Right lobe of liver (tissue), 6 donors: ENCODE measurements around the gene ANKRD13D. TPM values are rescaled to one million over a fixed set of nuclear protein-coding genes. Genes with fewer than 3 reads are reported as not detected.

Source experiments
- ATAC-seq, 4 donors: fragments of 200-7000 bp; cut with Tn5 transposase; one replicate each; pipeline ENCODE4 v1.9.1; 2020; ENCODE audit warnings: mild to moderate bottlenecking in 4 of 4, moderate library complexity in 4 of 4
- DNase-seq, 3 donors: peaks; one replicate each; pipeline ENCODE4 v3.0.0-alpha.2; 2020
- H3K27ac ChIP-seq, 3 donors: fragments of 200-600 bp; one replicate each; pipeline ENCODE4 v1.8.0; 2022
- H3K27me3 ChIP-seq, 2 donors: fragments of 200-600 bp; one replicate each; pipeline ENCODE4 v1.8.0; 2022
- H3K36me3 ChIP-seq, 4 donors: fragments of 200-600 bp; sonication (generic) in 1 of 4; one replicate each; pipeline versions ENCODE4 v1.5.1 to v1.8.0; 2017 to 2022; ENCODE audit warnings: control low read depth in 1 of 4
- H3K4me1 ChIP-seq, 4 donors: fragments of 200-600 bp; sonication (generic) in 1 of 4; one replicate each; pipeline versions ENCODE4 v1.5.1 to v1.8.0; 2017 to 2022; ENCODE audit warnings: control low read depth in 1 of 4
- H3K4me3 ChIP-seq, 3 donors: fragments of 200-600 bp; one replicate each; pipeline ENCODE4 v1.8.0; 2022
- H3K9me3 ChIP-seq, 4 donors: fragments of 200-600 bp; sonication (generic) in 1 of 4; one replicate each; pipeline versions ENCODE4 v1.5.1 to v1.8.0; 2017 to 2022; ENCODE audit warnings: control low read depth in 1 of 4
- POLR2A ChIP-seq: fragments of 450-650 bp; IDR thresholded peaks from one replicate; pipeline ENCODE4 v1.6.1; 2017; ENCODE audit warnings: antibody characterized with exemption, mild to moderate bottlenecking
- WGBS: methylation state at CpG from one replicate; pipeline ENCODE4 v1.1.6; 2018; ENCODE audit warnings: low coverage, low lambda C conversion rate; ENCODE audit not compliant: insufficient coverage; ENCODE audit errors: missing lambda C conversion rate; 5-methylcytosine and 5-hydroxymethylcytosine counted together
- intact Hi-C, 2 donors: fragments of 100-400 bp; cut with DNase I; formaldehyde crosslinking; loops; one replicate each; pipeline versions ENCODE4 v1.11.2 to v1.14.1; 2022
- total RNA-seq, 6 experiments: library from RNA; depleted of rRNA in 2 of 6; stranded (reverse); fragments of >200 nt in 2 of 6; fragmentation: NEBNext Ultra II Directional in 3 of 6; extraction: Animal tissue kit (Norgen Biotek cat#: 25700) in 3 of 6; gene quantifications; one replicate each; pipeline versions ENCODE4 v1.1.0 to v1.2.4, GENCODE V29; 2016 to 2023
- TF ChIP-seq, protein P1 (sequence below), 4 donors: fragments of 200-600 bp in 3 of 4; fragments of 450-650 bp in 1 of 4; IDR thresholded peaks; one replicate each; pipeline versions ENCODE4 v1.5.1 to v1.8.0; 2016 to 2022; ENCODE audit warnings: antibody characterized with exemption in 4 of 4, mild to moderate bottlenecking in 2 of 4
- donor health status: DM: no; HTN: yes; CAD: no.
- donor health status: DM: no; HTN: no; CAD: no.
- donor health status: DM: no; HTN: no; CAD: no.
- donor health status: DM: no; HTN: yes; CAD: no.
- donor health status: DM: no; HTN: yes; CAD: no.

The ANKRD13D gene
- total RNA-seq, 6 experiments from 2014 or later = 7.7 to 14.1 (median 10.4) TPM

DNA sequence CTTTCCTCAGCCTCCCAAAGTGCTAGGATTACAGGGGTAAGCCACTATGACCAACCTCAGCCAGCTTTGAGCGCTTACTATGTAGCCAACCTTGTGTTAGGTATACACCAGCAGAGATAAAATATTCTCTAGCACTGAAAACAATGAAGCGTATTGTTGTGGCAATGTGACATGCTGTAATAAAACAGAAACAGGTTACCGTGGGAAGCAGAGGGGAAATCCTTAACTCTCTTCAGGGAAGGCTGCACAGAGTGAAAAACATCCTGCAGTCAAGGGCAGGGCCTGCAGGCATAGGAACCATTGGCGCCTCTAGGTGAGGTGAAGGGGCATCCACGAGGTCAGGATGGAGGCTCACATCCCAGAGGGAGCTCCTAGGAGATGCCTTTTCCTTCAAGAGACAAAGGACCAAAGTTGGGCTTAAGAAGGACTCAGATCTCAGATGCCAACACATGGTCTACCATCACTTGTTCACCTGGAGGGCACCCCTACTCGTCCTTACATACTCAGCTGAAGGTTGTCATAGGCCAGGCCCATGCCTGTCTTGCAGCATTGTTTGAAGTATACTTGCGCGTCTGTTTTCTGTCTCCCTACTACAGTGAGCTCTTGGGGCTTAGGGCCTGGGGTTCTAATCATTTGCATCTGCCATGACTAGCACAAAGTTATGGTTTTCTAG is 56.3 kb downstream of the ANKRD13D start:
- no peaks in the 10 kb centered on the region for H3K27me3 ChIP-seq
- DNase-seq = no peak
- no peak for TF ChIP-seq POLR2A
- TF ChIP-seq, protein P1, sequence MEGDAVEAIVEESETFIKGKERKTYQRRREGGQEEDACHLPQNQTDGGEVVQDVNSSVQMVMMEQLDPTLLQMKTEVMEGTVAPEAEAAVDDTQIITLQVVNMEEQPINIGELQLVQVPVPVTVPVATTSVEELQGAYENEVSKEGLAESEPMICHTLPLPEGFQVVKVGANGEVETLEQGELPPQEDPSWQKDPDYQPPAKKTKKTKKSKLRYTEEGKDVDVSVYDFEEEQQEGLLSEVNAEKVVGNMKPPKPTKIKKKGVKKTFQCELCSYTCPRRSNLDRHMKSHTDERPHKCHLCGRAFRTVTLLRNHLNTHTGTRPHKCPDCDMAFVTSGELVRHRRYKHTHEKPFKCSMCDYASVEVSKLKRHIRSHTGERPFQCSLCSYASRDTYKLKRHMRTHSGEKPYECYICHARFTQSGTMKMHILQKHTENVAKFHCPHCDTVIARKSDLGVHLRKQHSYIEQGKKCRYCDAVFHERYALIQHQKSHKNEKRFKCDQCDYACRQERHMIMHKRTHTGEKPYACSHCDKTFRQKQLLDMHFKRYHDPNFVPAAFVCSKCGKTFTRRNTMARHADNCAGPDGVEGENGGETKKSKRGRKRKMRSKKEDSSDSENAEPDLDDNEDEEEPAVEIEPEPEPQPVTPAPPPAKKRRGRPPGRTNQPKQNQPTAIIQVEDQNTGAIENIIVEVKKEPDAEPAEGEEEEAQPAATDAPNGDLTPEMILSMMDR (IDR thresholded peaks at IDR 0.05) = no peak
- H3K9me3 ChIP-seq = no peaks in the 10 kb centered on the region
- ATAC-seq = peak in 2 of 4 donors; percentile 7 to 16
- no peak overlapping the region for H3K4me3 ChIP-seq
- H3K27ac ChIP-seq = no peak overlapping the region
- intact Hi-C loops = loop anchor here in 1 of 2 donors (5.0 kb wide), 1 partner anchor 37 kb away; no protein-coding TSS in a partner anchor
- no peaks in the 10 kb centered on the region for H3K36me3 ChIP-seq
- H3K4me1 ChIP-seq = no peaks in the 10 kb centered on the region
- WGBS = 79% methylated on average over 3 of the region's 8 CpGs

DNA sequence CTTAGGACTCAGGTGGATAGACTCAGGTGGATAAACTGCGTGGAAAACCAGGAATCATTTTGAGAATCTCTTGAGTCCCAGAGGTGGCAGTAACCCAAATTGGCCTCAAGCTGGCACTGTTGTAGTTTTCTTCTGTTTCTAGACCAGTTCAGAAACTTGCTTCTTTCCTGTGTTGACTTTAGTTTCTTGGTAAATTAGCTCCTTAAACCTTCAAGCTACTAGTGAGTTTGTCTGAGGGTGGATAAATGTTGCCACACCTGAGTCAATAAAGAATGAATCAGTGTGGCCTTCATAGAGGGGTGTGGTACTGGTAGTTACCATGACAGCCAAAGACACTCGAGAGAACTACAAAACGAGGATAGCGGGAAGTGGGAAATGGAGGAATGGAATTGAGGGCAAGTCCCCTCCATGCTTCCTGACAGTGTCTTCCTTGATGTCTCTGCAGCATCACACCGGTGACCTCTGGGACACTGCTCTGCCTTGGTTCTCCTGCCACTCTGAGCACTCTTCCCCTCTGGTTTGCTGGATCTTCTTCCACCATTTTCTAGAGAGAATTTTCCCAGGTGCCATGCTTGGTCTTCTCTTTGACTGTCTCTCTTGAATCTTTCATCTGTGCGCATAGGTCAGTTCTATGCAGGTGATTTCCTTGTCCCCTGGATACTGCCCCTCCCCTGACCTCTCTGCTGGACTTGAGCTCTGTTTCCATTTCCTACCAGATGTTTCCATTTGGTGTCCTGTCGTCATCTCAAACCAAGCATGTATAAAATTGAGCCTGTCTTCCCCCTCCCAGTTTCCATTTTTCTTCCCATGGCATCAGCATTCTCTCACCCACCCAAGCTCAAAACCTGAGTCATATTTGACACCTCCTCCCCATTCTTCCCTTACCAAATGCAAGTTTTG is 57.1 kb downstream of the ANKRD13D start:
- 42% methylated on average over 5 of the region's 7 CpGs for WGBS

DNA sequence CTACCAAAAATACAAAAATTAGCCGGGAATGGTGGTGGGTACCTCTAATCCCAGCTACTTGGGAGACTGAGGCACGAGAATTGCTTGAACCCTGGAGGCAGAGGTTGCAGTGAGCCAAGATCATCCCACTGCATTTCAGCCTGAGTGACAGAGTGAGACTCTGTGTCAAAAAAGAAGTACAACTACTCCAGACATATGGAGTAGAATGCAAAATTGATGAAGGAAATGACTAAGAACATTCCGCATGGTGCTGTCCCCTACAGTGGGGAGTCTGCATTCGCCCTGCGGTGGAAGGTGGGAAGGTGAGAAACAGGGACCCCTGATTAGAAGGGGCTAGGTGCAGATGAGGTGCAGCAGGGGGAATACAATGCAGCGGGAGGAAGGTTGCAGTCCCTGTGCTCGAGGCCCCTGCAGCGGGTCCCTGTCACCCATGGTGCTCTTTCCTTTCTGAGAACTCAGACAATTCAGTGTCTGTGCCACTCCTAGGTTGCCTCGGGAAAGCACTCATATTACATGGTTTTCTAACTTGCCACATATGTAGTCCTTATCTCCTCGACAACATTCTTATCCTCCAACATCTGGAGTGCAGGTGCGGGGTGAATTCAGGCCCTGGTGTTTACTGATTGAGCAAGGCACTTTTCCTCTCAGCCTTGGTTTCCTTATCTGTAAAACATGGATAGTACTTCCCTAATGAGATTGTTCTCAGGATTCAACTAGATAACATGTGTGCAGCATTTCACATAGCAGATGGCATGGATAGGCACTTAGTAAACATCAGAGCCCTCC is 59.1 kb downstream of the ANKRD13D start:
- no peaks in the 10 kb centered on the region for H3K9me3 ChIP-seq
- no peaks in the 10 kb centered on the region for H3K36me3 ChIP-seq
- 78% methylated on average over 8 of the region's 11 CpGs for WGBS
- no peaks in the 10 kb centered on the region for H3K27me3 ChIP-seq
- no peak overlapping the region for H3K27ac ChIP-seq
- no peak overlapping the region for H3K4me3 ChIP-seq
- peaks cover 0 to 18% (median 9%) of the 10 kb centered on the region in 4 donors for H3K4me1 ChIP-seq
- intact Hi-C loops = loop anchor here in 1 of 2 donors (5.0 kb wide), 1 partner anchor 34 kb away; no protein-coding TSS in a partner anchor
- ATAC-seq (no peak), DNase-seq (no peak)
- no peak for TF ChIP-seq POLR2A
- TF ChIP-seq, protein P1 (IDR thresholded peaks at IDR 0.05) = no peak

More for the DNA sequence above, 57.1 kb downstream of the ANKRD13D start:
- TF ChIP-seq, protein P1 (IDR thresholded peaks at IDR 0.05) = peak; percentile 44 to 57 (median 52)
- no peak for TF ChIP-seq POLR2A
- H3K27ac ChIP-seq = no peak overlapping the region
- no peak overlapping the region for H3K4me3 ChIP-seq
- H3K4me1 ChIP-seq = peaks cover 0 to 4% (median 2%) of the 10 kb centered on the region in 4 donors
- no peaks in the 10 kb centered on the region for H3K9me3 ChIP-seq
- H3K36me3 ChIP-seq = no peaks in the 10 kb centered on the region
- no peaks in the 10 kb centered on the region for H3K27me3 ChIP-seq
- peak; percentile 22 to 73 (median 42) for ATAC-seq
- intact Hi-C loops = loop anchor here in 1 of 2 donors (5.0 kb wide), 1 partner anchor 36 kb away; no protein-coding TSS in a partner anchor
- DNase-seq = no peak

DNA sequence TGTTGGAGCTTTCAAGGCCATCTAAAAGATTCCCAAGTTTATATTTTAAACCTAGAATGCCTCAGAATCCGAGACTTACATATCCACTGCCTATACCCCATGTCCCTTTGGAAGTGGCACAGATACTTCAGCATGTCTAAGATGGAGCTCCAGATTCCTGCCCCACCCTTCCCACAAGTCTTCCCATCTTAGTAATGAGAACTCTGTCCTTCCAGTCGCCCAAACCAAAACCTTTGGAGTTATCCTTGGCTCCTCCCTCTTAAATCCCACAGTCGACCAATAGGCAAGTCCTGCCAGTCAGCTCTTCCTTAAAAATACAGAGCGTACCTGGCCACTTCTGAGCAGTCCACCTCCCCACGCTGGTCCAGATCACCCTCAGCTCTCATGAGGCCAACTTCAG is 59.9 kb downstream of the ANKRD13D start:
- peaks cover 0 to 21% (median 11%) of the 10 kb centered on the region in 4 donors for H3K4me1 ChIP-seq
- TF ChIP-seq, protein P1 (IDR thresholded peaks at IDR 0.05) = no peak
- TF ChIP-seq POLR2A = no peak

More for the DNA sequence above, 59.9 kb downstream of the ANKRD13D start:
- no peak for ATAC-seq
- intact Hi-C loops = loop anchor here in 1 of 2 donors (5.0 kb wide), 1 partner anchor 33 kb away; no protein-coding TSS in a partner anchor
- 77% methylated on average over 5 of the region's 5 CpGs for WGBS
- no peaks in the 10 kb centered on the region for H3K9me3 ChIP-seq
- no peaks in the 10 kb centered on the region for H3K27me3 ChIP-seq
- DNase-seq = no peak
- H3K4me3 ChIP-seq = no peak overlapping the region
- H3K27ac ChIP-seq = no peak overlapping the region
- no peaks in the 10 kb centered on the region for H3K36me3 ChIP-seq
